Measurements from ENCODE around the gene ISG20L2. TPM values are rescaled to one million over a fixed set of nuclear protein-coding genes. Genes with fewer than 3 reads are reported as not detected.

ISG20L2 gene
- total RNA-seq, 1 donor from 2014 or later: 23.7 TPM

DNA sequence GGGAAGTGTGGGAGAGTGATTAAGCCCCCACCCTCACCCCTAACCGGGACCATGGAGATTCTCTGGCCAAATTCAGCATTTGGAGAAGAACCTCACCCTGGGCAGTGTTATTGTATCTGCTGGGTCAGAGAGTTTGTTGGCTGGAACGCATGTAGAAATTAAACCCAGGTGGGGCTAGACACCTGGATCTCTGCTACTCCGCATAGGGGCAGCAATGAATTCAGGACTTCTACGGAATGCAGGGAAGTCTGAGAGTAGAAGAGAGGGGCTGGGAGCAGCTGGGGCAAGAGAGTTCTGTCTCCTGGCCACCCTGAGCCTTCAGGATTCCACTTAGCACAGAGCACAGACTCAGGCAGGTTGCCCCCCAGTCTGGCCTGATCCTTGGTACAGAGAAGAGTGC, 19.5 kb downstream of the ISG20L2 start:
- peaks cover 85% of the 10 kb centered on the region for H3K4me1 Mint-ChIP-seq (ENCODE audit: low read depth)
- H3K36me3 Mint-ChIP-seq (ENCODE audit: low read depth): no peaks in the 10 kb centered on the region
- DNase-seq (ENCODE audit: low spot score): no peak
- no peaks in the 10 kb centered on the region for H3K9me3 Mint-ChIP-seq (ENCODE audit: low read depth)
- no peaks in the 10 kb centered on the region for H3K27me3 Mint-ChIP-seq (ENCODE audit: low read depth)
- TF ChIP-seq, protein P1, sequence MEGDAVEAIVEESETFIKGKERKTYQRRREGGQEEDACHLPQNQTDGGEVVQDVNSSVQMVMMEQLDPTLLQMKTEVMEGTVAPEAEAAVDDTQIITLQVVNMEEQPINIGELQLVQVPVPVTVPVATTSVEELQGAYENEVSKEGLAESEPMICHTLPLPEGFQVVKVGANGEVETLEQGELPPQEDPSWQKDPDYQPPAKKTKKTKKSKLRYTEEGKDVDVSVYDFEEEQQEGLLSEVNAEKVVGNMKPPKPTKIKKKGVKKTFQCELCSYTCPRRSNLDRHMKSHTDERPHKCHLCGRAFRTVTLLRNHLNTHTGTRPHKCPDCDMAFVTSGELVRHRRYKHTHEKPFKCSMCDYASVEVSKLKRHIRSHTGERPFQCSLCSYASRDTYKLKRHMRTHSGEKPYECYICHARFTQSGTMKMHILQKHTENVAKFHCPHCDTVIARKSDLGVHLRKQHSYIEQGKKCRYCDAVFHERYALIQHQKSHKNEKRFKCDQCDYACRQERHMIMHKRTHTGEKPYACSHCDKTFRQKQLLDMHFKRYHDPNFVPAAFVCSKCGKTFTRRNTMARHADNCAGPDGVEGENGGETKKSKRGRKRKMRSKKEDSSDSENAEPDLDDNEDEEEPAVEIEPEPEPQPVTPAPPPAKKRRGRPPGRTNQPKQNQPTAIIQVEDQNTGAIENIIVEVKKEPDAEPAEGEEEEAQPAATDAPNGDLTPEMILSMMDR (IDR thresholded peaks at IDR 0.05): no peak
- no peak overlapping the region for H3K4me3 Mint-ChIP-seq (ENCODE audit: unreplicated experiment)
- peak overlapping the region; percentile 62 for H3K27ac Mint-ChIP-seq (ENCODE audit: unreplicated experiment)

DNA sequence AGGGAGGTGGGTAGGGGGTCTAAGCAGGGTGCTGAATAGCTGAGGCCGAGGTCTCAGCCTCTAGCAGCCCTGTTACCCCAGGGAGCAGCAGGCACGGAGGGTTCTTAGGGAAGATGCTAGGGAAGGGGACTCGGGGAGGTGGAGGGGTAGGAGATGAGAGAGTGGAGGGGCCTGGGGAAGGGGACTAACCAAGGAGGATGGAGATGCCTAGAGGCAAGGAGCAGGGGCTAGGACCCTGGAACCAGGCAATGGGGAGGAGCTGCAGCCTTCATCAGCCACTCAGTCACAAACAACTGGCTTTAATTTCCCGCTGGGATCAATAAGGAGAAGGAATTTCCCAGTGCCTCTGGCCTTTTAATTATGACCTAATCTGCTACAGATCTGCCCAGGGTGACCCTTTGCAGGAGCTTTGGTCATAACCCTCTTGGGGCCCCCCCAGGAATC, 20.3 kb downstream of the ISG20L2 start:
- no peaks in the 10 kb centered on the region for H3K36me3 Mint-ChIP-seq (ENCODE audit: low read depth)
- peaks cover 93% of the 10 kb centered on the region for H3K4me1 Mint-ChIP-seq (ENCODE audit: low read depth)
- DNase-seq (ENCODE audit: low spot score): no peak
- no peak overlapping the region for H3K4me3 Mint-ChIP-seq (ENCODE audit: unreplicated experiment)
- TF ChIP-seq, protein P1 (IDR thresholded peaks at IDR 0.05): no peak
- no peaks in the 10 kb centered on the region for H3K27me3 Mint-ChIP-seq (ENCODE audit: low read depth)
- peak overlapping the region; percentile 45 for H3K27ac Mint-ChIP-seq (ENCODE audit: unreplicated experiment)
- H3K9me3 Mint-ChIP-seq (ENCODE audit: low read depth): no peaks in the 10 kb centered on the region

DNA sequence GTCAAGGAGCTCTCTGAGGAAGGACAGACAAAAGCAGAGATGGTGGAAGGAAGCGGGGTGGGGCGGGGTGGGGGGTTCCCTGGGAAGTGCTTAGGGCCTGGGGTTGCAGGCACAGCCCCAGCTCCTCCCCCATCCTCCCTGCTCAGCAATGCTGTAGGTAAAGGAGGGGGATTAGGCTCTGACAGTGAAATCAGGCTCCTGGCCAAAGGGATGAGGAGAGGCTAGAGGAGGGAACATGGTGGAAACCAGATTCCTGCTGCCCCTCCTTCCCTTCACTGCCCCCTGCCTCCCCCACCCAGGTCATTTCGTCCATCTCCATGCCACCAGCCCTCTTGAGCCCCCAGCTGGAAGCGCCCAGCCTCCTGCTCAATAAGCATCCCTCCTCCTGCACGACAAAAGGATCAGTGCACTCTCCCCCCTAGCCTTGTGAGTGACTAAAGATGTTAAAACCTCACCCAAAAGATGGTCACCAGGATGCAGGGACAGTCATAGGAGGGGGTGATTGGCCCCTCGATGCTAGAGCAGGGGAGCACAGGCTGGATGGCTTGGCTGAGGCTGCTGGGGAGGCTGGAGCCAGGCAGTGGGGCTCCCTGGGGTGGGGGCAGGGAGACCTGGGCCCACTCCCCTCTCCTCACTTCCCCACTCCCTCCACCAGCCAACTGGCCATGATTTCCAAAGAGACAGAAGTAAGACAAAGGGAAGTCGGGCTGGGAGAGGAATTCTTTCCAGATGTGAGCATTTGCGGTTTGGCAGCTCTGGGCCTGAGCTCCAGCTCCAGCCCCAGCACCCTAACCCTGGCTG, 20.9 kb downstream of the ISG20L2 start:
- TF ChIP-seq, protein P1 (IDR thresholded peaks at IDR 0.05): no peak
- no peaks in the 10 kb centered on the region for H3K9me3 Mint-ChIP-seq (ENCODE audit: low read depth)
- no peak overlapping the region for H3K4me3 Mint-ChIP-seq (ENCODE audit: unreplicated experiment)
- peaks cover 92% of the 10 kb centered on the region for H3K4me1 Mint-ChIP-seq (ENCODE audit: low read depth)
- H3K27ac Mint-ChIP-seq (ENCODE audit: unreplicated experiment): peak overlapping the region; percentile 87
- H3K36me3 Mint-ChIP-seq (ENCODE audit: low read depth): no peaks in the 10 kb centered on the region
- DNase-seq (ENCODE audit: low spot score): no peak
- H3K27me3 Mint-ChIP-seq (ENCODE audit: low read depth): no peaks in the 10 kb centered on the region

DNA sequence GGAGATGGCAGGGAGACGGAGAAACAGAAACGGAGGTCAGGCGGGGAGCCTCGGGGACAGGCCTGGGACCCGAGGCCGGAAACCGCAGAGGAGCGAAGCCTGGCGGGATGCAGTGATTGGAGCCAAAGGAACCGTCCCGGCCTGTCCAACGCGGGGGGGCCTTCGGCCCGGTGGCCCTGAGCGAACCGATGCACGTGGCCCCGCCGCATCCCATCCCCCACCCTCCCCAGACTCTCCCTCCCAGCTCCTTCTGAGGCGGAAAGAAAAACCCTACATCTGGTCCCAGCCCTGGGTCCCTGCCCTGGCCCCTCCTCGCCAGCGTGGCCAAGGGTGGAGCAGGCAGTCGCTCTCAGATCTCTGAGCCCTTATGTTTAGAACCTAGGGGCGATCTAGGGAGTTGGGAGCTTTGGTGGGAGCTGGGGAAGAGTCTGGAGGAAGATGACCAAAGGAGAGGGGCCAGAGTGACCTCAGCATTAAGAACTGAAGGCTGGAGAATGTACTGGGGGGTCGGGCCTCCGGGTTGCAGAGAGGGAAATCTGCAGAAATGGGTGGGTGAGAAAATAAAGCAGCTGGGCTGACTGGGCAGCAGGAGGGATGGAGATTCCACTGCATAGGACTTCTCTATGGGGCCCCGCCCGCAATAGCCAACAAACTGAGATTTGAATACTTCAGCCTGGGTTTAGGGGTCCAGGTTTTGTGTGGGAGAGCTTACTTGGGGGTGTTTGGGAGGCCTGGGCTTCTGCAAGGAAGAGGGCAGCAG, 21.7 kb downstream of the ISG20L2 start:
- peak overlapping the region; percentile 81 for H3K4me3 Mint-ChIP-seq (ENCODE audit: unreplicated experiment)
- peak overlapping the region; percentile 87 for H3K27ac Mint-ChIP-seq (ENCODE audit: unreplicated experiment)
- H3K4me1 Mint-ChIP-seq (ENCODE audit: low read depth): peaks cover 85% of the 10 kb centered on the region
- no peaks in the 10 kb centered on the region for H3K36me3 Mint-ChIP-seq (ENCODE audit: low read depth)
- no peaks in the 10 kb centered on the region for H3K9me3 Mint-ChIP-seq (ENCODE audit: low read depth)
- no peak for DNase-seq (ENCODE audit: low spot score)
- no peaks in the 10 kb centered on the region for H3K27me3 Mint-ChIP-seq (ENCODE audit: low read depth)
- TF ChIP-seq, protein P1 (IDR thresholded peaks at IDR 0.05): no peak

DNA sequence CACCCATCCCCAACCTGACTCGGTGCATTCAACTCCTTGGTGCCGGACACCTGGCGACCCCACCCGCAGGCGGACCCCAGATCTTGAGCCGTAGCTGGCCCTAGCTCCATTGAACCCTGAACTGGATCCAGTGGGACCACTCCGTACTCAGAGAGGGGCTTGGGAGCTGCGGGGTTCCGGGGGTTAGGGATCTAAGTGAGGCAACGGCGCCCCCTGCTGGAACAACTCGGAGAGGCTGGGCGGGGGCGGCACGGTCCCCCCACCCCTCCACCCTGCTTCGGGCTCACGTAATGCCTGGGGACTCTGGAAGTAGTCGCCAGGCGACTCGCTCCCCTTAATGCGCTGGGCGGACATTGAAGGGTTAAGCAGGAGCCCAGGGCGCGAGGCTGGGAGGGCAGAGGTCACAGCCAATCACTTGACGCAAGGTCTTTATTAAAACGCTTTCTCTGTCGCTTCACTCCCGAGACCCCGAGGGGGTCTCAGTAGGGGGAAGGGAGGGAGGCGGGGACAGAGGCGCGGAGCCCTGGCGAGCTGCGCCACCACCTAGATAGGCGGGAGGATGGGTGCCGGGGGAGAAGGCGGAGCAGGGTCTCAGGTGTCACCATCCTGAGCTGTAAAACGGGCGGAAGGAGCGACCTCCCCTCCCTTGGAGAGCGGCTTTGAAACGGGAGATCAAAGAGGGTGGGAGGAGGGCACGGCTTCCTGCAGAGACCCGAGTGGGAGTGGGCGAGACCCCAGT, 22.5 kb downstream of the ISG20L2 start:
- DNase-seq (ENCODE audit: low spot score): no peak
- TF ChIP-seq, protein P1 (IDR thresholded peaks at IDR 0.05): peak; percentile 99
- peaks cover 79% of the 10 kb centered on the region for H3K4me1 Mint-ChIP-seq (ENCODE audit: low read depth)
- H3K27me3 Mint-ChIP-seq (ENCODE audit: low read depth): no peaks in the 10 kb centered on the region
- H3K9me3 Mint-ChIP-seq (ENCODE audit: low read depth): no peaks in the 10 kb centered on the region
- peak overlapping the region; percentile 85 for H3K27ac Mint-ChIP-seq (ENCODE audit: unreplicated experiment)
- H3K36me3 Mint-ChIP-seq (ENCODE audit: low read depth): no peaks in the 10 kb centered on the region
- peak overlapping the region; percentile 81 for H3K4me3 Mint-ChIP-seq (ENCODE audit: unreplicated experiment)

Measured in chondrocyte (in vitro differentiated cells).